Keratinocyte (primary cell): ENCODE data around the gene GPHA2. TPM values are rescaled to one million over a fixed set of nuclear protein-coding genes. Genes with fewer than 3 reads are reported as not detected.

Experiments
- DNase-seq: peaks from one replicate; pipeline ENCODE4 v3.0.0-alpha.2; 2011; ENCODE audit warnings: low read depth, missing footprints, low spot score
- FAIRE-seq: peaks from 2 replicates; lab custom pipeline; 2011; peaks lifted over from hg19 to GRCh38; lab: Jason Lieb, UNC
- H2AFZ ChIP-seq: 2 replicates; pipeline ENCODE4 v1.6.0; 2012; ENCODE audit warnings: low read length, control low read depth, inconsistent platforms; ENCODE audit not compliant: control insufficient read depth
- H3K27ac ChIP-seq: 2 replicates; pipeline ENCODE4 v1.5.1; 2011; ENCODE audit warnings: low read length; ENCODE audit not compliant: control insufficient read depth, insufficient read depth
- H3K27me3 ChIP-seq: 3 replicates; pipeline ENCODE4 v1.6.0; 2011; ENCODE audit warnings: low read length; ENCODE audit not compliant: control insufficient read depth, insufficient read depth; ENCODE audit errors: extremely low read depth
- H3K36me3 ChIP-seq, 2 experiments: 2 replicates in 1 of 2; 3 replicates in 1 of 2; pipeline ENCODE4 v1.5.1; 2011; ENCODE audit warnings: low read length in 2 of 2, mild to moderate bottlenecking in 1 of 2; ENCODE audit not compliant: control insufficient read depth in 2 of 2, insufficient read depth in 2 of 2; ENCODE audit errors: extremely low read depth in 1 of 2
- H3K4me1 ChIP-seq: 3 replicates; pipeline ENCODE4 v1.5.1; 2011; ENCODE audit warnings: low read length; ENCODE audit not compliant: control insufficient read depth, insufficient read depth; ENCODE audit errors: extremely low read depth
- H3K4me2 ChIP-seq: 3 replicates; pipeline ENCODE4 v1.6.0; 2011; ENCODE audit warnings: low read depth, low read length; ENCODE audit not compliant: control insufficient read depth, insufficient read depth; ENCODE audit errors: extremely low read depth
- H3K4me3 ChIP-seq, 3 experiments: fragments of 200-600 bp in 1 of 3; sonication (generic) in 1 of 3; 2 replicates in 2 of 3; 3 replicates in 1 of 3; pipeline ENCODE4 v1.5.1; 2011 to 2016; ENCODE audit warnings: low read length in 3 of 3, mild to moderate bottlenecking in 3 of 3, control low read depth in 2 of 3, inconsistent platforms in 1 of 3, low read depth in 1 of 3, mixed read lengths in 1 of 3, mixed run types in 1 of 3, moderate library complexity in 1 of 3; ENCODE audit not compliant: control insufficient read depth in 2 of 3, insufficient read depth in 2 of 3; ENCODE audit errors: extremely low read depth in 1 of 3
- H3K79me2 ChIP-seq: 2 replicates; pipeline ENCODE4 v1.6.0; 2012; ENCODE audit warnings: low read length; ENCODE audit not compliant: control insufficient read depth, insufficient read depth
- H3K9ac ChIP-seq: 3 replicates; pipeline ENCODE4 v1.6.0; 2011; ENCODE audit warnings: low read length; ENCODE audit not compliant: control insufficient read depth, insufficient read depth; ENCODE audit errors: extremely low read depth
- H3K9me1 ChIP-seq: 3 replicates; pipeline ENCODE4 v1.6.0; 2011; ENCODE audit warnings: low read length; ENCODE audit not compliant: control insufficient read depth, insufficient read depth; ENCODE audit errors: extremely low read depth
- H3K9me3 ChIP-seq: 2 replicates; pipeline ENCODE4 v1.5.1; 2012; ENCODE audit warnings: low read depth, low read length; ENCODE audit not compliant: control insufficient read depth
- H4K20me1 ChIP-seq: 3 replicates; pipeline ENCODE4 v1.6.0; 2011; ENCODE audit warnings: low read length; ENCODE audit not compliant: control insufficient read depth, insufficient read depth; ENCODE audit errors: extremely low read depth
- CTCF ChIP-seq, 3 experiments: IDR thresholded peaks in 1 of 3; conservative IDR thresholded peaks in 1 of 3; optimal IDR thresholded peaks in 1 of 3; 2 replicates in 2 of 3; 3 replicates in 1 of 3; pipeline versions ENCODE3 to v1.5.1; 2011; ENCODE audit warnings: low read length in 3 of 3, mild to moderate bottlenecking in 3 of 3, moderate library complexity in 2 of 3, control low read depth in 1 of 3, inconsistent platforms in 1 of 3; ENCODE audit not compliant: insufficient read depth in 2 of 3; ENCODE audit errors: extremely low read depth in 1 of 3
- EZH2 ChIP-seq: IDR thresholded peaks from one replicate; pipeline ENCODE4 v1.6.1; 2012; ENCODE audit warnings: inconsistent platforms, mild to moderate bottlenecking, low read length, moderate library complexity
- dilution Hi-C: fragments of 300-500 bp; cut with MboI; formaldehyde crosslinking; loops from one replicate; pipeline ENCODE4 v1.7.0; 2020; ENCODE audit warnings: low sequenced_read_pairs; ENCODE audit not compliant: extremely low pct_ligation_motif_present
- polyA plus RNA-seq, 5 experiments: library from polyadenylated mRNA; depleted of rRNA in 3 of 5; stranded (reverse) in 3 of 5; stranded (forward) in 1 of 5; unstranded in 1 of 5; fragments of >200 nt; gene quantifications; 1 replicate in 1 of 5; 2 replicates in 3 of 5; 3 replicates in 1 of 5; pipeline versions ENCODE4 v1.2.1 to v1.2.3, GENCODE V29; 2011 to 2012; ENCODE audit warnings: missing spikeins in 2 of 5, low read depth in 1 of 5, low replicate concordance in 1 of 5

The GPHA2 gene
- polyA plus RNA-seq, 1 donor (not counting 4 experiments of a cell fraction or from before 2014, with no cell fraction given) = 0.08 TPM

DNA sequence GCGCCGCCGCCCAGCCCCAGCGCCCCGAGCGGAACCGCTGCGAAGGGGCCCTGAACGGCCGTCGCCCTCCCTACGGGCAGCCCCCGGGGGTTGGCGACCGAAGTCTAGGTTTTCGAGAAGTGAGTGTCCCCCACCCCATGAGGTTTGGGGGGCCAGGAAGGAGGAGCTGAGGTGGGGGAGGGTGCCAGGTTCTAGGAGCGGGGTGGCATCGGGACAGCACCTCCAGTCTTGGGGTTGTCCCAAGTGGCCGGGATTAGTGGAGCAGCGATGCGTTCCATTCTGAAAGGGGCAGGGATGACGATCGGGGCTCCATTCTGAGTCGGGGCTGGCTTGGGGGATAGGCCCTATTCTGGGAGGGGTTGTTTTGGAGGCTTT, 10.8 kb downstream of the GPHA2 start:
- Histone ChIP-seq H3K9me3 (no peaks in the 10 kb centered on the region), H3K4me3 (peak overlapping the region; percentile 69 to 90 (median 79)), H3K27ac (peak overlapping the region; percentile 89), H3K27me3 (no peaks in the 10 kb centered on the region), H3K9ac (peak overlapping the region; percentile 79), H3K79me2 (no peaks in the 10 kb centered on the region), H3K36me3 (peaks cover 7 to 14% of the 10 kb centered on the region in 2 experiments), H3K4me1 (peaks cover 4% of the 10 kb centered on the region), H4K20me1 (no peaks in the 10 kb centered on the region), H3K4me2 (peak overlapping the region; percentile 86), H3K9me1 (no peaks in the 10 kb centered on the region), H2AFZ (peak overlapping the region; percentile 33)
- dilution Hi-C loops = no loop called here
- DNase-seq = no peak
- FAIRE-seq = no peak
- TF ChIP-seq EZH2 (no peak), CTCF (optimal IDR thresholded peaks at IDR 0.05 in 1 of 3, IDR thresholded peaks at IDR 0.05 in 1 of 3, conservative IDR thresholded peaks at IDR 0.05 in 1 of 3; ENCODE audit: extremely low read depth in 1 of 3, insufficient read depth in 2 of 3, low read length in 3 of 3) (no peak)

- dilution Hi-C loops = no loop called here
- Histone ChIP-seq H3K79me2 (no peaks in the 10 kb centered on the region), H2AFZ (peak within 1 kb of the TSS; percentile 75), H3K27me3 (no peaks in the 10 kb centered on the region), H3K9me3 (no peaks in the 10 kb centered on the region), H3K4me1 (peaks cover 4% of the 10 kb centered on the region), H3K9ac (peak within 1 kb of the TSS; percentile 79), H3K9me1 (no peaks in the 10 kb centered on the region), H3K27ac (peak within 1 kb of the TSS; percentile 89), H4K20me1 (no peaks in the 10 kb centered on the region), H3K4me2 (peak within 1 kb of the TSS; percentile 86), H3K36me3 (peaks cover 7 to 14% of the 10 kb centered on the region in 2 experiments), H3K4me3 (peak within 1 kb of the TSS; percentile 69 to 90 (median 79))
- no peak for TF ChIP-seq EZH2
- no peak for TF ChIP-seq CTCF (optimal IDR thresholded peaks at IDR 0.05 in 1 of 3, IDR thresholded peaks at IDR 0.05 in 1 of 3, conservative IDR thresholded peaks at IDR 0.05 in 1 of 3; ENCODE audit: extremely low read depth in 1 of 3, insufficient read depth in 2 of 3, low read length in 3 of 3)
- FAIRE-seq = peak; percentile 97
- DNase-seq = peak; percentile 76
These were observed 11.5 kb downstream of the GPHA2 start, which contains the start of gene PPP2R5B for GRCh38 chr11:64923944-64924909. Gene PPP2R5B, plus strand, starts transcription at chr11:64924689. Its CDS starts 1,046 bp downstream, at chr11:64925735.
